Suprapubic skin (tissue), 4 donors: ENCODE measurements around the gene WNK1.

Experiments
- POLR2A ChIP-seq, 2 donors: fragments of 450-650 bp; IDR thresholded peaks; one replicate each; pipeline ENCODE4 v1.6.1; 2017; ENCODE audit warnings: antibody characterized with exemption in 2 of 2, mild to moderate bottlenecking in 2 of 2, moderate library complexity in 2 of 2
- POLR2AphosphoS5 ChIP-seq, 3 donors: sonication (generic); formaldehyde crosslinking; IDR thresholded peaks; one replicate each; pipeline ENCODE4 v1.6.1; 2017; ENCODE audit warnings: antibody characterized with exemption in 3 of 3
- TF ChIP-seq, protein P1 (sequence below), 2 donors: fragments of 200-600 bp in 1 of 2; fragments of 450-650 bp in 1 of 2; sonication (generic) in 1 of 2; IDR thresholded peaks; one replicate each; pipeline ENCODE4 v1.5.1; 2016 to 2019; ENCODE audit warnings: antibody characterized with exemption in 2 of 2, mild to moderate bottlenecking in 1 of 2, moderate library complexity in 1 of 2

DNA sequence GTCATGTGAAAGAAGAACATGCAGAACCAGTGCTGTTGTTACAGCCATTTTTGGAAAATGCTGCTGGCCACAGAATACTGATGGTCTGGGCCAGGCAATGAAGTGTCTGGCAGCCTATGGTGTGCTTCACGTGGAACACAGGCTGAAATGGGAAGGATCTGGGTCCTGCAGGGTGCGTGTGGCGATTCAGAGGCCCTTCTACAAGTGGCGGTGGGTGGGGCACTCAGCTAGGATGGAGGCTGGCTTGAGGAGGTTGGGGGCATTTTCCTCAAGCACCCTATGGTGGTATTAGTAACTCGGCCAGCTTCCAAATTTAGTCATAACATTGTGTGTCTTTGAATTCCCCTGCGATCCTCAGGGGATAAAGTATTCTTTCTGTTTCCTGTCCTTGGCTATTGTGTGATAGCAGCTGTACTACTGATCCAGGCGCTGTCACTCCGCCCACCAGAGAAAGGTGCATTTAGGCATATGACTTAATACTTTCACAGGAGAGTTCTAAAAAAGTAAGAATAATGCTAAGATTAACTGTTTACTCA lies 206.3 kb downstream of the WNK1 start:
- TF ChIP-seq, protein P1, sequence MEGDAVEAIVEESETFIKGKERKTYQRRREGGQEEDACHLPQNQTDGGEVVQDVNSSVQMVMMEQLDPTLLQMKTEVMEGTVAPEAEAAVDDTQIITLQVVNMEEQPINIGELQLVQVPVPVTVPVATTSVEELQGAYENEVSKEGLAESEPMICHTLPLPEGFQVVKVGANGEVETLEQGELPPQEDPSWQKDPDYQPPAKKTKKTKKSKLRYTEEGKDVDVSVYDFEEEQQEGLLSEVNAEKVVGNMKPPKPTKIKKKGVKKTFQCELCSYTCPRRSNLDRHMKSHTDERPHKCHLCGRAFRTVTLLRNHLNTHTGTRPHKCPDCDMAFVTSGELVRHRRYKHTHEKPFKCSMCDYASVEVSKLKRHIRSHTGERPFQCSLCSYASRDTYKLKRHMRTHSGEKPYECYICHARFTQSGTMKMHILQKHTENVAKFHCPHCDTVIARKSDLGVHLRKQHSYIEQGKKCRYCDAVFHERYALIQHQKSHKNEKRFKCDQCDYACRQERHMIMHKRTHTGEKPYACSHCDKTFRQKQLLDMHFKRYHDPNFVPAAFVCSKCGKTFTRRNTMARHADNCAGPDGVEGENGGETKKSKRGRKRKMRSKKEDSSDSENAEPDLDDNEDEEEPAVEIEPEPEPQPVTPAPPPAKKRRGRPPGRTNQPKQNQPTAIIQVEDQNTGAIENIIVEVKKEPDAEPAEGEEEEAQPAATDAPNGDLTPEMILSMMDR (IDR thresholded peaks at IDR 0.05): no peak
- TF ChIP-seq POLR2AphosphoS5 (IDR thresholded peaks at IDR 0.05) (no peak), POLR2A (IDR thresholded peaks at IDR 0.05) (no peak)
